Astrocyte (in vitro differentiated cells and primary cell): ENCODE data around the gene RCAN3. TPM values are rescaled to one million over a fixed set of nuclear protein-coding genes. Genes with fewer than 3 reads are reported as not detected.
"Not testable (repeated sequence)": the region's sequence is repeated elsewhere in the genome, so short reads cannot be mapped to it uniquely, and the experiment has no call there.

Experiments used
- DNase-seq: peaks from one replicate; pipeline ENCODE4 v3.0.0-alpha.2; 2010; ENCODE audit warnings: low read depth
- FAIRE-seq: peaks from 2 replicates; lab custom pipeline; 2011; peaks lifted over from hg19 to GRCh38; lab: Jason Lieb, UNC
- H2AFZ ChIP-seq: 2 replicates; pipeline ENCODE4 v1.6.0; 2012; ENCODE audit warnings: low read depth, low read length, inconsistent platforms
- H3K27ac ChIP-seq: 2 replicates; pipeline ENCODE4 v1.5.1; 2011; ENCODE audit warnings: low read depth, low read length, inconsistent platforms
- H3K27me3 ChIP-seq: 2 replicates; pipeline ENCODE4 v1.6.0; 2011; ENCODE audit warnings: low read length, inconsistent platforms; ENCODE audit not compliant: insufficient read depth
- H3K36me3 ChIP-seq: 2 replicates; pipeline ENCODE4 v1.5.1; 2011; ENCODE audit warnings: low read length, inconsistent platforms; ENCODE audit not compliant: insufficient read depth
- H3K4me1 ChIP-seq: 2 replicates; pipeline ENCODE4 v1.5.1; 2011; ENCODE audit warnings: low read length, inconsistent platforms; ENCODE audit not compliant: insufficient read depth
- H3K4me2 ChIP-seq: 2 replicates; pipeline ENCODE4 v1.6.0; 2012; ENCODE audit warnings: low read length, inconsistent platforms
- H3K4me3 ChIP-seq: 2 replicates; pipeline ENCODE4 v1.5.1; 2011; ENCODE audit warnings: low read depth, mild to moderate bottlenecking, low read length, inconsistent platforms; ENCODE audit not compliant: insufficient read depth
- H3K79me2 ChIP-seq: 2 replicates; pipeline ENCODE4 v1.6.0; 2012; ENCODE audit warnings: mild to moderate bottlenecking, low read length, inconsistent platforms; ENCODE audit not compliant: insufficient read depth
- H3K9ac ChIP-seq: 2 replicates; pipeline ENCODE4 v1.6.0; 2012; ENCODE audit warnings: mild to moderate bottlenecking, low read length, inconsistent platforms
- H3K9me3 ChIP-seq: 2 replicates; pipeline ENCODE4 v1.5.1; 2012; ENCODE audit warnings: low read depth, mild to moderate bottlenecking, low read length, inconsistent platforms; ENCODE audit not compliant: insufficient read depth
- H4K20me1 ChIP-seq: 2 replicates; pipeline ENCODE4 v1.6.0; 2012; ENCODE audit warnings: low read length, inconsistent platforms; ENCODE audit not compliant: insufficient read depth
- H3K27ac Mint-ChIP-seq: one replicate; pipeline ENCODE4 v1.8.0; 2021; ENCODE audit warnings: mild to moderate bottlenecking, mixed read lengths; ENCODE audit not compliant: unreplicated experiment
- H3K27me3 Mint-ChIP-seq: one replicate; pipeline ENCODE4 v1.8.0; 2021; ENCODE audit warnings: low read depth, mixed read lengths; ENCODE audit not compliant: unreplicated experiment
- H3K36me3 Mint-ChIP-seq: one replicate; pipeline ENCODE4 v1.8.0; 2021; ENCODE audit warnings: low read depth, mixed read lengths; ENCODE audit not compliant: unreplicated experiment
- H3K4me1 Mint-ChIP-seq: one replicate; pipeline ENCODE4 v1.8.0; 2021; ENCODE audit warnings: low read depth, mixed read lengths; ENCODE audit not compliant: unreplicated experiment
- H3K4me3 Mint-ChIP-seq: one replicate; pipeline ENCODE4 v1.8.0; 2021; ENCODE audit warnings: mild to moderate bottlenecking, moderate library complexity, mixed read lengths; ENCODE audit not compliant: unreplicated experiment
- H3K9me3 Mint-ChIP-seq: one replicate; pipeline ENCODE4 v1.8.0; 2021; ENCODE audit warnings: mild to moderate bottlenecking, mixed read lengths; ENCODE audit not compliant: unreplicated experiment
- EZH2 ChIP-seq: IDR thresholded peaks from 2 replicates; pipeline ENCODE4 v1.6.1; 2012; ENCODE audit warnings: mild to moderate bottlenecking, low read length, inconsistent platforms; ENCODE audit not compliant: insufficient read depth
- total RNA-seq: library from RNA; stranded (reverse); gene quantifications from 2 replicates; pipeline ENCODE4 v1.2.1, GENCODE V29; 2021
- TF ChIP-seq, protein P1 (sequence below): IDR thresholded peaks from 2 replicates; pipeline ENCODE4 v1.5.1; 2011; ENCODE audit warnings: low read depth, mild to moderate bottlenecking, inconsistent platforms, low read length, moderate library complexity; ENCODE audit not compliant: insufficient read depth

The RCAN3 gene
- total RNA-seq, 1 donor from 2014 or later: 17.7 TPM

DNA sequence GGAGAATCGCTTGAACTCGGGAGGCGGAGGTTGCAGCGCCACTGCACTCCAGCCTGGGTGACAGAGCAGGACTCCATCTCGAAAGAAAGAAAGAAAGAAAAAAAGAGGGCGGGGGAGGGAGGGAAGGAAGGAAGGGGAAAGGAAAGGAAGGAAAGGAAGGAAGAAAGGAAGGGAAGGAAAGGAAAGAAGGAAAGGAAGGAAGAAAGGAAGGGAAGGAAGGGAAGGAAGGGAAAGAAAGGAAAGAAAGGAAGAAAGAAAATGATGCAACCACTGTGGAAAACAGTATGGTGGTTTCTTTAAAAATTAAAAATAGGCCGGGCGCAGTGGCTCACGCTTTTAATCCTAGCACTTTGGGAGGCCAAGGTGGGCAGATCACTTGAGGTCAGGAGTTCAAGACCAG is 15.2 kb upstream of the RCAN3 start:
- H3K4me2 ChIP-seq: no peak overlapping the region
- H3K27ac ChIP-seq: no peak overlapping the region
- Mint-ChIP-seq H3K27me3 (peaks cover 6% of the 10 kb centered on the region), H3K4me1 (no peaks in the 10 kb centered on the region), H3K36me3 (no peaks in the 10 kb centered on the region), H3K9me3 (peaks cover 2% of the 10 kb centered on the region), H3K4me3 (no peak overlapping the region), H3K27ac (no peak overlapping the region)
- H4K20me1 ChIP-seq: no peaks in the 10 kb centered on the region
- no peak overlapping the region for H2AFZ ChIP-seq
- FAIRE-seq (no peak), DNase-seq (no peak)
- no peaks in the 10 kb centered on the region for H3K27me3 ChIP-seq
- no peak overlapping the region for H3K9ac ChIP-seq
- no peak overlapping the region for H3K4me3 ChIP-seq
- H3K4me1 ChIP-seq: no peaks in the 10 kb centered on the region
- no peaks in the 10 kb centered on the region for H3K79me2 ChIP-seq
- TF ChIP-seq, protein P1, sequence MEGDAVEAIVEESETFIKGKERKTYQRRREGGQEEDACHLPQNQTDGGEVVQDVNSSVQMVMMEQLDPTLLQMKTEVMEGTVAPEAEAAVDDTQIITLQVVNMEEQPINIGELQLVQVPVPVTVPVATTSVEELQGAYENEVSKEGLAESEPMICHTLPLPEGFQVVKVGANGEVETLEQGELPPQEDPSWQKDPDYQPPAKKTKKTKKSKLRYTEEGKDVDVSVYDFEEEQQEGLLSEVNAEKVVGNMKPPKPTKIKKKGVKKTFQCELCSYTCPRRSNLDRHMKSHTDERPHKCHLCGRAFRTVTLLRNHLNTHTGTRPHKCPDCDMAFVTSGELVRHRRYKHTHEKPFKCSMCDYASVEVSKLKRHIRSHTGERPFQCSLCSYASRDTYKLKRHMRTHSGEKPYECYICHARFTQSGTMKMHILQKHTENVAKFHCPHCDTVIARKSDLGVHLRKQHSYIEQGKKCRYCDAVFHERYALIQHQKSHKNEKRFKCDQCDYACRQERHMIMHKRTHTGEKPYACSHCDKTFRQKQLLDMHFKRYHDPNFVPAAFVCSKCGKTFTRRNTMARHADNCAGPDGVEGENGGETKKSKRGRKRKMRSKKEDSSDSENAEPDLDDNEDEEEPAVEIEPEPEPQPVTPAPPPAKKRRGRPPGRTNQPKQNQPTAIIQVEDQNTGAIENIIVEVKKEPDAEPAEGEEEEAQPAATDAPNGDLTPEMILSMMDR: no peak
- TF ChIP-seq EZH2: no peak
- no peaks in the 10 kb centered on the region for H3K9me3 ChIP-seq
- no peaks in the 10 kb centered on the region for H3K36me3 ChIP-seq

DNA sequence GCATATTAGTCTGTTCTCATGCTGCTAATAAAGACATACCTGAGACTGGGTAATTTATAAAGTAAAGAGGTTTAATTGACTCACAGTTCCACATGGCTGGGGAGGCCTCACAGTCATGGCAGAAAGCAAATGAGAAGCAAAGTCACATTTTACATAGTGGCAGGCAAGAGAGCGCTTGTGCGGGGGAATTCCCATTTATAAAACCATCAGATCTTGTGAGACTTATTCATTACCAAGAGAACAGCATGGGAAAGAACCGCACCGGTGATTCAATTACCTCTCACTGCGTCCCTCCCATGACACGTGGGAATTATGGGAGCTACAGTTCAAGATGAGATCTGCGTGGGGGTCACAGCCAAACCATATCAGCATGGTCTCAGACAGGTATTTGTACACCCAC is 14.5 kb upstream of the RCAN3 start:
- H3K9me3 Mint-ChIP-seq, DNase-seq: not testable (repeated sequence)

DNA sequence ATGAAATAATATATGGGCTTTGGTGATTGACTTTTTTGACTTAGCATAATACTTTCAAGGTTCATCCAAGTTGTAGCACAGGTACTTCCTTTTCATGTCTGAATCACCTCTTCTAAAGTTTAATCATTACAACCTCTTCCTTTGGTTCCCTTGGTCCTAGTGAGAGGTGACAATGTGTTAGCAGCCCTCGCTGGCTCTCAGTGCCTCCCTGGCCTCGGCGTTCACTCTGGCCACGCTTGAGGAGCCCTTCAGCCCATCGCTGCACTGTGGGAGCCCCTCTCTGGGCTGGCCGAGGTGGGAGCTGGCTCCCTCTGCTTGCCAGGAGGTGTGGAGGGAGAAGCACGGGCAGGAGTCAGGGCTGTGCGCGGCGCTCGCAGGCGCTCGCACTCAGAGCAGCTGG is 13.0 kb upstream of the RCAN3 start:
- Mint-ChIP-seq H3K27me3 (peaks cover 6% of the 10 kb centered on the region), H3K36me3 (no peaks in the 10 kb centered on the region), H3K4me3 (no peak overlapping the region), H3K27ac (no peak overlapping the region), H3K9me3 (peaks cover 2% of the 10 kb centered on the region), H3K4me1 (no peaks in the 10 kb centered on the region)
- TF ChIP-seq, protein P1: no peak
- no peak for TF ChIP-seq EZH2
- no peak overlapping the region for H3K27ac ChIP-seq
- no peaks in the 10 kb centered on the region for H3K79me2 ChIP-seq
- H2AFZ ChIP-seq: no peak overlapping the region
- no peaks in the 10 kb centered on the region for H3K4me1 ChIP-seq
- no peak for FAIRE-seq
- H3K9me3 ChIP-seq: no peaks in the 10 kb centered on the region
- H3K4me2 ChIP-seq: no peak overlapping the region
- DNase-seq: no peak
- H4K20me1 ChIP-seq: no peaks in the 10 kb centered on the region
- H3K9ac ChIP-seq: no peak overlapping the region
- H3K4me3 ChIP-seq: no peak overlapping the region
- no peaks in the 10 kb centered on the region for H3K36me3 ChIP-seq
- H3K27me3 ChIP-seq: no peaks in the 10 kb centered on the region

More for the DNA sequence above, 14.5 kb upstream of the RCAN3 start:
- H3K36me3 Mint-ChIP-seq, H3K9me3 ChIP-seq, H3K4me2 ChIP-seq, H3K36me3 ChIP-seq, H3K4me3 ChIP-seq, H3K27me3 Mint-ChIP-seq, H3K27ac ChIP-seq, H3K4me3 Mint-ChIP-seq, H3K27ac Mint-ChIP-seq, H3K79me2 ChIP-seq, FAIRE-seq, H3K9ac ChIP-seq, H3K27me3 ChIP-seq, H3K4me1 ChIP-seq, H3K4me1 Mint-ChIP-seq, H2AFZ ChIP-seq, H4K20me1 ChIP-seq: not testable (repeated sequence)
